GM12874 (cell line): Measurements from ENCODE around the gene GPHA2.

ENCODE experiments used
- CTCF ChIP-seq: IDR thresholded peaks from 2 replicates; pipeline ENCODE4 v1.5.1; 2011; ENCODE audit warnings: low read depth, mild to moderate bottlenecking, control low read depth, low read length, moderate library complexity; ENCODE audit not compliant: insufficient read depth

GPHA2 gene

GRCh38 chr11:64963072-64963631, 27.5 kb upstream of the GPHA2 start:
- TF ChIP-seq CTCF, result no peak

GRCh38 chr11:64960719-64961118, 25.0 kb upstream of the GPHA2 start:
- TF ChIP-seq CTCF, result no peak

GRCh38 chr11:64959498-64959897, 23.8 kb upstream of the GPHA2 start:
- TF ChIP-seq CTCF, result no peak

GRCh38 chr11:64954201-64954600, 18.5 kb upstream of the GPHA2 start:
- no peak for TF ChIP-seq CTCF

GRCh38 chr11:64951529-64951928, 15.8 kb upstream of the GPHA2 start:
- no peak for TF ChIP-seq CTCF

- TF ChIP-seq CTCF, result no peak
Observed at GRCh38 chr11:64947208-64947814, 11.6 kb upstream of the GPHA2 start.

- no peak for TF ChIP-seq CTCF
Observed at GRCh38 chr11:64936539-64936938, 846 bp upstream of the GPHA2 start.
